HPDE6-E6E7 (cell line): ENCODE data around the gene TACR3.
"Not testable (repeated sequence)": the region's sequence is repeated elsewhere in the genome, so short reads cannot be mapped to it uniquely, and the experiment has no call there.

Experiments
- DNase-seq: peaks from one replicate; pipeline ENCODE4 v3.0.0; 2011; ENCODE audit warnings: missing footprints; ENCODE audit errors: extremely low spot score

TACR3 gene, protein sequence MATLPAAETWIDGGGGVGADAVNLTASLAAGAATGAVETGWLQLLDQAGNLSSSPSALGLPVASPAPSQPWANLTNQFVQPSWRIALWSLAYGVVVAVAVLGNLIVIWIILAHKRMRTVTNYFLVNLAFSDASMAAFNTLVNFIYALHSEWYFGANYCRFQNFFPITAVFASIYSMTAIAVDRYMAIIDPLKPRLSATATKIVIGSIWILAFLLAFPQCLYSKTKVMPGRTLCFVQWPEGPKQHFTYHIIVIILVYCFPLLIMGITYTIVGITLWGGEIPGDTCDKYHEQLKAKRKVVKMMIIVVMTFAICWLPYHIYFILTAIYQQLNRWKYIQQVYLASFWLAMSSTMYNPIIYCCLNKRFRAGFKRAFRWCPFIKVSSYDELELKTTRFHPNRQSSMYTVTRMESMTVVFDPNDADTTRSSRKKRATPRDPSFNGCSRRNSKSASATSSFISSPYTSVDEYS

DNA sequence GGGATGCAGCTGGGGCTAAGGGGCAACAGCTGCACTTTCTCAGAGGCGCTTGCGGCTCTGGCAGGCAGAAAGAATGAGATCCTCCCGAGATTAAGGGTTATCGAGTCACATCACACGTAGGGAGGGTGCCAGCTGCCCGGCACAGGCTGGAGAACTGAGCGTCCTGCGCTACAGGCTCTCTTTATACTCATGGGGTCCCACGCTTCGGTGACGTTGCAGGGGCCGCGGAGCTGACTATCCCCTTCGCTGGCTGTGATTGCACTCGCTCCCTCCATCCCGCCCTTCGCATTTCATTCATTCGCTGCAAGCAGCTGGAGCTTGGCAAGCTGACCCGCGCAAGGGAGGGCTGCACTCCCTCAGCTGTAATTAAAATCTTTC is at the start of gene TACR3:
TACR3 (minus strand) TSS at position 156 of the 378 bp plus-strand sequence. CDS start 310 bp downstream, outside the sequence.
- no peak for DNase-seq

DNA sequence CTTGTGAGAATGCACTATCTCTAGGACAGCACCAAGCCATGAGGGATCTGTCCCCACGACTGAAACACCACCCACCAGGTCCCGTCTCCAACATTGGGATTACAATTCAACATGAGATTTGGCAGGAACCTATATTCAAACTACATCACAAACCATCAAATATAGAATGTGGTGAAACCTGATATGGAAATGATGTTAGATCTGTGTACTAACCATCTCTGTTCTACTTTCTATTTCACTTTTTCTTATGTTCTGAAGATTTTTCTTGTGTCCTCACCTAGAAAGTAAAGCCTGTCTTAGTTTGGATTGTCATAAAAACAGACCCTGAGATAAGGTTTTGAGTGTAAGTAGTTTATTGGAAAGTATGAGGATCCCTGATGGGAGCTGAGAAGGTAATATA is 37.8 kb upstream of the TACR3 start:
- DNase-seq, result no peak

DNA sequence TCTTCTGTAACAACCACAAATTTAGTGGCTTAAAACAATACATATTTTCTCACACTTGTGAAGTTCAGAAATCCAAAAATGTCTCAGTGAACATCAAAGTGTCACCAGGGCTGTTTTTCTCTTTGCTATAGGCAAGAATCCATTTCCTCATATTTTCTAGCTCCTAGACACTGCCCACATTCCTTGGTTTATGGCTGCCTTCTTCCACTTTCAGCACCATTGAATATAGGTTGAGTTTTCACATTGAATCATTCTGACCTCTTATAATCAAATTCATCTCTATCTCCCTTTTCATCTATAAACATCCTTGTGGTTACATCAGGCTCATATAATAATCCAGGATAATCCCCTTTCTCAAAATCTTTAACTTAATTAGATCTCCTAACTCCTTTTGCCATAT is 37.0 kb upstream of the TACR3 start:
- DNase-seq, result no peak

DNA sequence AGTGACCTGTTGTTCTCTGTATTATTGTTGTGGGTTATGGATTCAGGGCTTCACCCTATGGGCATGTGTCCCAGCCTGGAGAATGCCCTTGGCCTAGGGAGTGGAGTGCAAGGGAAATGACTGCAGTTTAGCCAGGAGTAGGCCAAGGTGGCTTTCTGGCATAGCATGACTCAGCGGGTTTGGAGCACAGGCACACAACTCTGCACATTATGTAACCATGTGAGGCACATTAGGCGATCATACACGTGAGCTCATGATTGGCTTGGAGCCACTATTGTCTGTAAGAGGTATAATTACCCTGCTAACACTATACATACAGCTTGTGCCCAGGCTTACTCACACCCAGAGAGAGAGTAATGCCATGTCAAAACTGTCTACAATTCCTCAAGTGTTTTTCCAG is 35.1 kb upstream of the TACR3 start:
- peak; percentile 43 for DNase-seq

DNA sequence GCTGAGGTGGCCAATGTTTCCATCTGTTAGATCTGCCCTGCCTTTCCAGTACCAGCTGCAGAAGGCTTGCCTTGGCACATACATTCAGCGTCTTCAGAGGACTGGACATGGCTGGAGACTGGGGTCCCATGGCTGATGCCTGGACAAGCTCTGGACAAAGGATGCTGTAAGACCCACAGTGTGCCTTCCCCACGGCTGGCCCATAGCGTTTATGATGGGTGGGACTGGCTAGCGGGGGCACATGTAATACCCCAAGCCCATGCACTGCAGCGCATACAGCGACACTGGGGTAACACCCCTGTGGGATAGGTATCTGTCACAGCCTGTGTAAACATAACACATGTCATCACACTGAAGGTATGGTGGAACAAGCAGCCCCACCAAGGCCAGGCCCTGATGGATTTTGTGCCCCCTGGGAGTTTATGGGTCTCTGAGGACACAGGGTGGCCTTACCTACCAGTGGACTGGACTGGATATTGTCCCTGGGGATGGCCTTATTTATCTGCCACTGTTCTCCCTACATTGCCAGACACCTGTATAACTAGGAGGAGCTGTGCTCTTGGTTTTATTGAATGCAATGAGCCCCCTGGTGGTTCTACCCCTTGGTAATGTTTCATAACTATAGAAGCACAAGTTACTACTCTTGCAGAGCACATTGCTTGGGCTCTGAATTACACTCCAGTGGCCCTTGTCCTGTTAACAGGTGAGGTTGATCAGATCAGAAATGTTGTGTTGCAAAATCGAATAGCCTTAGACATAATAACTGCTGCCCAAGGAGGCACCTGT is 34.3 kb upstream of the TACR3 start:
- DNase-seq, result no peak

DNA sequence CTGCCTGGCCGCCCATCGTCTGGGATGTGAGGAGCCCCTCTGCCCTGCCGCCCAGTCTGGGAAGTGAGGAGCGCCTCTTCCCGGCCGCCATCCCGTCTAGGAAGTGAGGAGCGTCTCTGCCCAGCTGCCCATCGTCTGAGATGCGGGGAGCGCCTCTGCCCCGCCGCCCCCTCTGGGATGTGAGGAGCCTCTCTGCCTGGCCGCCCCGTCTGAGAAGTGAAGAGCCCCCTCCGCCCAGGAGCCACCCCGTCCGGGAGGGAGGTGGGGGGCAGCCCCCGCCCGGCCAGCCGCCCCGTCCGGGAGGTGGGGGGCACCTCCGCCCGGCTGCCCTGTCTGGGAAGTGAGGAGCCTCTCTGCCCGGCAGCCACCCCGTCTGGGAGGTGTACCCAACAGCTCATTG is 3.4 kb upstream of the TACR3 start:
- DNase-seq, result not testable (repeated sequence)

DNA sequence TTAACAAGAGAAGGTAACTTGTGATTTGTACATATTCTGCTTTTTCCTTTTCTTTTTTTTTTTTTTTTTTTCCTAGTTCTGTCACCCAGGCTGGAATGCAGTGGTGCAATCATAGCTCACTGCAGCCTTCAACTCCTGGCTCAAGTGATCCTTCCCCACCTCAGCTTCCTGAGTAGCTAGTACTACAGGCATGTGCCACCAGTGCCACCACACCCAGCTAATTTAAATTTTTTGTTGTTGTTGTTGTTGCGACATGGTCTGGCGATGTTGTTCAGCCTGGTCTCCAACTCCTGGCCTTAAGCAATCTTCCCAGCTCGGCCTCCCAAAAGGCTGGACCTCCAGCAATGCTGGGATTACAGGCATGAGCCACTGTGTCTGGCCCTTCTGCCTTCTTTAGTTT is 1.5 kb upstream of the TACR3 start:
- no peak for DNase-seq

DNA sequence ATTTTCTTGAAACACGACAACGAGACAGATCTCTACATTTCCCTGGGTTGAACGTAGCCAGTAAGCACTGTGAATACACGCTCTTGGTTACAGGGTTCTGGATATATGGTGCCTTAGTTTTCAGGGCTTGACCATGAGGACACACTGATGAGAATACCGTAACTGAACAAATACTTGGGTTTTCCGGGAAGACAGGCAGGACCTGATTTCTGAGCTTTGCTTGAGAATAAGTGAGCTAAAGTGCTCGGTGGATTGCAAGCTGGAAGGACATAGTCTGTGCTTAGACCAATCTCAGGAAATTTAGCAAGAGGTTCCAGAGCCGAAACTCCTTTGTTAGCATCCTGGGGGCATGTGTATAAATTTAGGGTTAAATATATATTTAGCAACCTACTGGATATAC is 876 bp upstream of the TACR3 start:
- no peak for DNase-seq

DNA sequence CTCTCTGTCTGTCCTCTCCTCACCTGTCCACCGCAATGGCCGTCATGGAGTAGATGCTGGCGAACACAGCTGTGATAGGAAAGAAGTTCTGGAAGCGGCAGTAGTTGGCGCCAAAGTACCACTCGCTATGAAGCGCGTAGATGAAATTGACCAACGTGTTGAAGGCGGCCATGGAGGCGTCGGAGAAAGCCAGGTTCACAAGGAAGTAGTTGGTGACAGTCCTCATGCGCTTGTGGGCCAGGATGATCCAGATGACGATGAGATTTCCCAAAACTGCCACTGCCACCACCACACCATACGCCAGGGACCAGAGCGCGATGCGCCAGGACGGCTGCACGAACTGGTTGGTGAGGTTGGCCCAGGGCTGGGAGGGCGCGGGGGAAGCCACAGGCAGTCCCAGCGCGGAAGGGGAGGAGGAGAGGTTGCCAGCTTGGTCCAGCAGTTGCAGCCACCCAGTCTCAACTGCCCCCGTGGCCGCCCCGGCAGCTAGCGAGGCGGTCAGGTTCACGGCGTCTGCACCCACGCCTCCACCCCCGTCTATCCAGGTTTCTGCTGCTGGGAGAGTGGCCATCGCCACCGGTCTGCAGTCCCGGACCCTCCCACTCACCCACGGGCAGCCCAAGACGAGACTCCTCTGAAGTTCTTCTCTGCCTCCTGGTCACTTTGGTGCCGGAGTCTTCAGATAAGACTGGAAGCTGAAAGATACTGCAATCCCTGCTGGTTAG is 518 bp downstream of the TACR3 start:
- no peak for DNase-seq

DNA sequence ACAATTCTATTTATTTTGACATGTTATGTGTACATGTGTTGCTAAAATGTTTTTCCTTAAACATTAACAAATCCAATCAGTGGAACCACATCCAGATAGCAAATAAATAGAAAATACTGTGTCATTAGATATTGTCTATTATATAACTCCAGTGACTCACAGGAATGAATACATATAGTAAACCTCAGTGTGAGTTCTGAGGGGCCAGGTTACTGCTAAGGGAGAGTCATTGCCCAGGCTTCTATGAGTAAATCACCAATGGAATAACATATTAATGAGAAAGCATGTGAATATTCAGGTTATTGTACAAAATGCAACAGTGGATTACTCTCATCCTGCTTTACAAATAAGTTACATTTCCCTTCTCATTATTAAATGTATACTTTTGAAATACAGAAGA is 27.2 kb downstream of the TACR3 start:
- DNase-seq, result peak; percentile 7

DNA sequence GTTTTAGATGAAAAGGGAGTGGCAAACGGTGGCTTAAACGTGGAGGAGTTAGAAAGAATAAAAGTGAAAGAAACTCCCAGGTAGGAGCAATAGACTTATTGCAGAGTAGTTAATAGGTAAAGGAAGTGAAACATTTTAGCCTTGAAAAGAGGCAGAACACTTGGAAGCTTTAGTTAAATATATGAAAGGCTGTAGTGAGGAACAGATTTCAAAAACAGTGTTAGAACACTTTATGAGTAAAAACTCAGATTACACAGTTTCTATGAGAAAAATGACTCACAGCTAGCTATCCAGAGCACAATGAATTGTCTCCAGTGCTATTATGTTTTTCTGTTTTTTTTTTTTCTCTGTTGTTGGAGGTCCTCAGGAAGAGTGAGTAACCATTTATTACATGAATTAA is 45.8 kb downstream of the TACR3 start:
- DNase-seq, result no peak

DNA sequence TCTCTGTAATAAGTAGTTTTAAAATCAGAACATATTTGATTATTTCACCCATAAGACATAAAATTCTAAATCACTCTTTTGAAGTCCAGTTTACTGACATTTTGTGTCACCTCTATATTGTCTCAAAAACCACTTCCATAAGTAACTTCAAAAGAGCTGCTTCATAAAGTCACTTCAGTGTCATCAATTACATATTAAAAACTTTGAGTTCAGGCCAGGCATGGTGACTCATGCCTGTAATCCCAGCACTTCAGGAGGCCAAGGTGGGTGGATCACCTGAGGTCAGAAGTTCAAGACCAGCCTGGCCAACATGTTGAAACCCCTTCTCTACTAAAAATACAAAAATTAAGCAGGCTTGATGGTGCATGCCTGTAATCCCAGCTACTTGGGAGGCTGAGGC is 53.0 kb downstream of the TACR3 start:
- DNase-seq, result not testable (repeated sequence)

DNA sequence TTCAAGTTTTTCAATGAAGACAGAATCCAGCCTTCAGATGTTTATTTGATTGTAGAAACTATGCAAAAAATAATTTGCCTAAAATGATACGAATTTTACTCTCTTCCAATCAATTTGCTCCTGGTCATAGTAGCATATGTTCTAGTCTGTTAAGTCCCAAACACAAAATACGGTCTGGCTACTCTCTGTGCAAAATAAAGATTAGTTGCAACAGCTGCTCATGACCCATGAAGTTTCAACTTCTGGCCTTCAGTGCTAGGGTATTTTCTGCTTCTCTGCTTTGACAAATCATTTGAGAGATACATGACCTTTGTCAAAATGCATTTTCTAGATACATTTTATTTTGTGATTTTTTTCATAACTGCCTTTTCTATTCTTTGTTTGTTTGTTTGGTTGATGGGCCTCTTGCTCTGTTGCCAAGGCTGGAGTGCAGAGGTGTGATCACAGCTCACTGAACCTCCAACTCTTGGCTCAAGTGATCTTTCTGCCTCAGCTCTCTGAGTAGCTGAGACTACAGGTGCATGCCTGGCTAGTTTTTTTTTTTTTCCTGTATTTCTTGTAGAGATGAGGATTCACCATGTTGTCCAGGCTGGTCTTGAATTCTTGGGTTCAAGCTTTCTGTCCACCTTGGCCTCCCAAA is 55.2 kb downstream of the TACR3 start:
- no peak for DNase-seq

DNA sequence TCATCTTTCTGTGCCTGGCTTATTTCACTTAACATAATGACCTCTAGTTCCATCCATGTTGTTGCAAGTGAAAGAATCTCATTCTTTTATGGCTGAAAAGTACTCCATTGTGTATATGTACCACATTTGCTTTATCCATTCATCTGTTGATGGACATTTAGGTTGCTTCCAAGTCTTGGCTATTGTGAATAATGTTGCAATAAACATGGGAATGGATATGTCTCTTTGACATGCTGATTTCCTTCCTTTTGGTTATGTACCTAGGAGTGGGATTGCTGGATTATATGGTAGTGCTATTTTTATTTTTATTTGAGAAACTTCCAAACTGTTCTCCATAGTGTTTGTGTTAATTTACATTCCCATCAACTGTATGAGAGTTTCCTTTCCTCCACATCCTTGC is 71.2 kb downstream of the TACR3 start:
- DNase-seq, result no peak

DNA sequence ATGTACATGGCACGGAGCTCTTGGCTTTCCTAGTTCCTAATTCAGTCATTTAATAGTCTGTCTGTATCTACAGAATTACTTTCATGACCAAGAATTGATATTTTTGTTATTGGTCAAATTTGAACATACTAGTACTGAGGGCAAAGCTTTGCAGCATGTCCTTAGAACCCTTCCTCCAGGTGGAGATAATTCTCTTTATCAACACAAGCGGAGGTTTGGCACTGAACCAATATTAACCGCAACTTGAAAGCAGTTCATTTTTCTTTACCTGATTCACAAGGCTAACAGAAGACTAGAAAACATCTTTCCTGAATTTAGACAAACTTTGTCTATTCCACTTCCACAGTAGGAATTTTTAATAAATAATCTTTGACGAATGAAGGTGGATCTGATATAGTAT is 73.8 kb downstream of the TACR3 start:
- DNase-seq, result no peak

DNA sequence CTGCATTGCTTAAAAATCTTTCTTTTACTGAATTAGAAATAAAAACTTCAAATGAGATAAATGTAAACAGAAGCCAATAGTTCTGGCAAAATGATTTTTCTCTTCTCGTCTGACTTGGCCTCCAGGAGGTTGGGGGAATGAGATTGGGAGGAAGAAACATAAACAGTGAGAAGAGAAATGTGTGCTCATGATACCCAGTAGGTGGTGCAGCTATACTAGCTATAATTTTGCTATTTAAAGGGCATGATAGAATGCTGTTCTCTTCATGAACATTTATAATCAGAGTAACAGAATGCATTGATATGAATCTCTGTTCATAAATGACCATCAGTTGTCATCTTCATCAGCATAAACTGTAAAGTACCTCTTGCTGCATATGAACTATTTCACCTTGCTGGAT is 85.5 kb downstream of the TACR3 start:
- DNase-seq, result peak; percentile 4

DNA sequence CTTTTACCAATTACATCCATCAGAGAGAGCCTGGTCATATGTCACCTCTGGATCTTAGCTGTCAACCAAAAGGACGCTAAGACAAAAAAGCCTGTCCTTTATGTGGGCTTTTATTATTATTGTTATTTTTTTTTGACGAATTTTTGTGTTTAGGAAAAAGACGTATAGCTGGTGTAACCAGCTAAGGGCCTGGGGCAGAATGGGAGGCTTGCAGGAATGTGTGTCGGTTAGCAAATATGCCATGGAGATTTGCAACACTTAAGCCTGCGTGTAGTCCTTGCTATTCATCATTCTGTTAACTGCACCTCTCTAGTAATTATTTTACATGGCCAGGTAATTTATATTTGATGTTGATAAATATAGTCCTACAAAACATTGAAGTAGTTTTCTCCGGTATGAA is 93.5 kb downstream of the TACR3 start:
- DNase-seq, result no peak

DNA sequence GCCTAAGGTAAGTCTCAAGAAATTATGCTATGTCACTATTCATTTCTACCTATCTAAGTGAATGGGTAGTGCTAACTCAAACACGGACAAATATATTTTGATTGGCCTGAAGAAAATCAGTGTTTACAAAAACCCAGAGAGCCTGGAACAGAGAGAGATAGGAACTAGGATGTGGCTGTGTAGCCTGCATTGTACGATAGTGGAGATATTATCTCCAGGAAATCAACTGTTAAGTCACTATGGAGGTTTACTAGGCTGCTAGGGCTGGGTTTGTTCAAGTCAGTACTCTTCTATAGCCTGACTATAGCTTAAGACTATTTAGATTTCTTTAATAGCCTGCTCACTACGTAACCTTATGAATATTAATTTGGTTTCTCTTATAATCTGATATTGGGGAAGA is 127.9 kb downstream of the TACR3 start:
- DNase-seq, result no peak

DNA sequence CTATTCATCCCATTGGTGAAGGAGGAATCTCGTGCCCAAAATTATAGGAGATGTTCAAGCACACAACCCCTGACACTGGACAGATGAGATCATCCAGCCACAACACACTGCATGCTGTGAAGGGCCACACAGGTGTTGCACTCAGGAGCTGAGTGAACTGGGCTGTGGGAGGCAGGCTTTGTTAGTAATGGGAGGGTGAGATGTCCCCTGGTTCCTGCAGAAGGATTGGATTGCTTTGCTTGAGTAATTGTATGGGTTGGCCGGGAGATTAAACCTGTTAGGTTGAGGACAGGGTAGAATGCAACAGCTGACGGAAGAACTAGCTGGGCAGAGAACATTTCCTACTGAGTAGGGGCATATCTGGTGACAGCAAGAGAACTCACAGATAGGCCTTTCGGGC is 152.2 kb downstream of the TACR3 start:
- DNase-seq, result no peak

DNA sequence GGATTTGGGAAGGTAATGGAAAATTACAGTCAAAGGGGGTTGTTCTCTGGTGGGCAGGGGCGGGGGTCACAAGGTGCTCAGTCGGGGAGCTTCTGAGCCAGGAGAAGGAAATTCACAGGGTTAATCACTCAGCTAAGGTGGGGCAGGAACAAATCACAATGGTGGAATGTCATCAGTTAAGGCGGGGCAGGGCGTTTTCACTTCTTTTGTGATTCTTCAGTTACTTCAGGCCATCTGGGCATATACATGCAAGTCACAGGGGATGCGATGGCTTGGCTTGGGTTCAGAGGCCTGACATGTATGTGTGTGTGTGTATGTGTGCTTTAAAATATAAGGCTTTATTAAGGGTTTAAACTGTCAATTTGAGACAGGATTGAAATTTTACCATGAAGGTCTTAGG is 160.6 kb downstream of the TACR3 start:
- not testable (repeated sequence) for DNase-seq
